GM19238 (cell line): ENCODE measurements around the gene HSPA9.

Experiments
- DNase-seq: peaks from one replicate; pipeline ENCODE4 v3.0.0; 2011; ENCODE audit warnings: low spot score; ENCODE audit not compliant: insufficient read length

The HSPA9 gene

GRCh38 chr5:138575194-138576015 lies at the start of gene HSPA9:
TSS of gene HSPA9 (minus strand) at chr5:138575401. CDS start at chr5:138575318, 83 bp downstream.
- peak; percentile 93 for DNase-seq

GRCh38 chr5:138623053-138623452 lies 47.9 kb upstream of the HSPA9 start:
- DNase-seq, result no peak

GRCh38 chr5:138622051-138622450 lies 46.9 kb upstream of the HSPA9 start:
- no peak for DNase-seq

- no peak for DNase-seq
These were observed 45.5 kb upstream of the HSPA9 start for GRCh38 chr5:138620663-138621224.

GRCh38 chr5:138616508-138616907 lies 41.3 kb upstream of the HSPA9 start:
- DNase-seq, result no peak

GRCh38 chr5:138615461-138615860 lies 40.3 kb upstream of the HSPA9 start:
- DNase-seq, result no peak

- no peak for DNase-seq
These were observed 36.5 kb upstream of the HSPA9 start for GRCh38 chr5:138611678-138612218.

GRCh38 chr5:138610918-138611677 lies 35.9 kb upstream of the HSPA9 start:
- DNase-seq, result no peak

GRCh38 chr5:138610415-138610917 lies 35.3 kb upstream of the HSPA9 start:
- no peak for DNase-seq

- DNase-seq, result no peak
These were observed 31.3 kb upstream of the HSPA9 start for GRCh38 chr5:138606378-138607064.

- peak; percentile 40 for DNase-seq
These were observed 30.2 kb upstream of the HSPA9 start for GRCh38 chr5:138605254-138605972.

GRCh38 chr5:138604176-138604785 lies 29.1 kb upstream of the HSPA9 start:
- no peak for DNase-seq

- DNase-seq, result no peak
These were observed 28.2 kb upstream of the HSPA9 start for GRCh38 chr5:138603249-138603920.

GRCh38 chr5:138602371-138603000 lies 27.3 kb upstream of the HSPA9 start:
- no peak for DNase-seq

- DNase-seq, result no peak
These were observed 26.2 kb upstream of the HSPA9 start for GRCh38 chr5:138601444-138601843.

- no peak for DNase-seq
These were observed 25.2 kb upstream of the HSPA9 start for GRCh38 chr5:138600446-138600845.

- no peak for DNase-seq
These were observed 22.6 kb upstream of the HSPA9 start for GRCh38 chr5:138597661-138598400.
